ENCODE data around the gene BPIFA2. TPM values are rescaled to one million over a fixed set of nuclear protein-coding genes. Genes with fewer than 3 reads are reported as not detected.

BPIFA2 gene
- total RNA-seq, 1 experiment from 2014 or later: not detected

DNA sequence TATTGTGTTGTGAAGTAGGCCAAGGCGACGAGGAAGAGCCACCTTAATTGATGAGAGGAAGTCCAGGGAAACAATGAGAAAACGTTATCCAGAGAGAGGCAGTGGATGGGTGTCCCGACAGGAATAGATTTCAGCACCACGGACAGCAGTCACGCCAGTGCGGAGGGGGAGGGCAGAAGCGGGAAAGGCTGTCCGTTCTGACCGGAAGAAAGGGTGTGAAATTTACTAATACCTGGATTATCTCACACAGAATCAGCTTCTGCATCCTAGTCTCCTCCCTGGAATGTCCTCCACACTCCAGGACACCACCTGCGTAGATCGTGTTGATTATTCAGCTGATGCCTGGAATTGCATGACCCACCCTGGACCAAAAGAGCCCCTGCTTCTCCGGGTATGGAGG, 41.8 kb downstream of the BPIFA2 start:
- Histone ChIP-seq H3K27me3 (ENCODE audit: insufficient read depth, low read length) (peaks cover 64% of the 10 kb centered on the region), H3K4me1 (ENCODE audit: control insufficient read depth in 1 of 2, insufficient read depth in 2 of 2, low read length in 2 of 2) (no peaks in the 10 kb centered on the region), H3K4me3 (replicated peaks in 1 of 2; ENCODE audit: low read depth in 1 of 2, low read length in 2 of 2) (no peak overlapping the region), H3K4me2 (ENCODE audit: low read length) (peak overlapping the region; percentile 4; the same call in 1 of the 2 replicates), H3K9me2 (ENCODE audit: insufficient read depth) (no peaks in the 10 kb centered on the region), H3K27ac (ENCODE audit: low read depth, low read length) (no peak overlapping the region), H3K36me3 (ENCODE audit: control insufficient read depth in 1 of 2, insufficient read depth in 2 of 2, low read length in 2 of 2) (no peaks in the 10 kb centered on the region), H3K9me3 (ENCODE audit: control insufficient read depth in 1 of 2, insufficient read depth in 1 of 2, low read depth in 1 of 2, low read length in 2 of 2) (no peaks in the 10 kb centered on the region), H2AFZ (ENCODE audit: low read depth, low read length, poor library complexity, severe bottlenecking) (no peak overlapping the region), H3K79me2 (ENCODE audit: insufficient read depth, low read length) (no peaks in the 10 kb centered on the region), H3K9ac (ENCODE audit: low read length) (no peak overlapping the region), H4K20me1 (ENCODE audit: insufficient read depth) (no peaks in the 10 kb centered on the region)
- BruUV-seq (replicated peaks): no TSS peak
- ChIA-PET POLR2A (no interaction called here), RAD21 (ENCODE audit: low non-redundant PET in 1 of 2, low total read pairs in 2 of 2, uncharacterized antibody in 2 of 2, unreplicated experiment in 2 of 2) (no interaction called here), CTCF (interaction anchor here (1.7 kb wide), 1 partner anchor 114 kb away, joined by 6 read pairs; no protein-coding TSS in a partner anchor)
- ATAC-seq: peak; percentile 68
- intact Hi-C loops (cut with micrococcal nuclease): loop anchor here (5.0 kb wide), 1 partner anchor 307 kb away; no protein-coding TSS in a partner anchor
- DNase-seq (ENCODE audit: low read depth, low spot score): peak; percentile 18
- TF ChIP-seq, protein P1, sequence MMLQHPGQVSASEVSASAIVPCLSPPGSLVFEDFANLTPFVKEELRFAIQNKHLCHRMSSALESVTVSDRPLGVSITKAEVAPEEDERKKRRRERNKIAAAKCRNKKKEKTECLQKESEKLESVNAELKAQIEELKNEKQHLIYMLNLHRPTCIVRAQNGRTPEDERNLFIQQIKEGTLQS (IDR thresholded peaks at IDR 0.05): no peak
- TF ChIP-seq, protein P2, sequence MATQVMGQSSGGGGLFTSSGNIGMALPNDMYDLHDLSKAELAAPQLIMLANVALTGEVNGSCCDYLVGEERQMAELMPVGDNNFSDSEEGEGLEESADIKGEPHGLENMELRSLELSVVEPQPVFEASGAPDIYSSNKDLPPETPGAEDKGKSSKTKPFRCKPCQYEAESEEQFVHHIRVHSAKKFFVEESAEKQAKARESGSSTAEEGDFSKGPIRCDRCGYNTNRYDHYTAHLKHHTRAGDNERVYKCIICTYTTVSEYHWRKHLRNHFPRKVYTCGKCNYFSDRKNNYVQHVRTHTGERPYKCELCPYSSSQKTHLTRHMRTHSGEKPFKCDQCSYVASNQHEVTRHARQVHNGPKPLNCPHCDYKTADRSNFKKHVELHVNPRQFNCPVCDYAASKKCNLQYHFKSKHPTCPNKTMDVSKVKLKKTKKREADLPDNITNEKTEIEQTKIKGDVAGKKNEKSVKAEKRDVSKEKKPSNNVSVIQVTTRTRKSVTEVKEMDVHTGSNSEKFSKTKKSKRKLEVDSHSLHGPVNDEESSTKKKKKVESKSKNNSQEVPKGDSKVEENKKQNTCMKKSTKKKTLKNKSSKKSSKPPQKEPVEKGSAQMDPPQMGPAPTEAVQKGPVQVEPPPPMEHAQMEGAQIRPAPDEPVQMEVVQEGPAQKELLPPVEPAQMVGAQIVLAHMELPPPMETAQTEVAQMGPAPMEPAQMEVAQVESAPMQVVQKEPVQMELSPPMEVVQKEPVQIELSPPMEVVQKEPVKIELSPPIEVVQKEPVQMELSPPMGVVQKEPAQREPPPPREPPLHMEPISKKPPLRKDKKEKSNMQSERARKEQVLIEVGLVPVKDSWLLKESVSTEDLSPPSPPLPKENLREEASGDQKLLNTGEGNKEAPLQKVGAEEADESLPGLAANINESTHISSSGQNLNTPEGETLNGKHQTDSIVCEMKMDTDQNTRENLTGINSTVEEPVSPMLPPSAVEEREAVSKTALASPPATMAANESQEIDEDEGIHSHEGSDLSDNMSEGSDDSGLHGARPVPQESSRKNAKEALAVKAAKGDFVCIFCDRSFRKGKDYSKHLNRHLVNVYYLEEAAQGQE (IDR thresholded peaks at IDR 0.05; ENCODE audit: low read depth): peak; percentile 100; the same call in 1 of the 2 replicates

DNA sequence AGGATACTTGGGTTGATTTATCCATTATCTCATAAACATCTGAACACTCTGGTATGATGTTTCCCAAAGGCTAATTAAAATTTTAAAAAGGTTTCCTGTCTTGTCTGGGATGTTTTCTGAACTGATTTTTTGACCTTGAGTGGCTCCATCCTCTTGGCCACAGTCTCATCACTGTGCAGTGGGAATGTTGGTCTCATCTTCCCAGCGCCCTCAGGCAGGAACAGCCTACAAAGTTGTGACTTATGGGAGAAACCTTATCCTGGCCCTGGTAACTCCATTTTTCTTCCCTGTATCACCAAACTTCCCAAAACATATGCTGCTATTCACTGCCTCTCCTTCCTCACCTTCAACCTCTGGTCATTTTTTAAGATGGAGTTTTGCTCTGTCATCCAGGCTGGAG, 42.4 kb downstream of the BPIFA2 start:
- H3K9me3 ChIP-seq (ENCODE audit: control insufficient read depth in 1 of 2, insufficient read depth in 1 of 2, low read depth in 1 of 2, low read length in 2 of 2): no peaks in the 10 kb centered on the region
- intact Hi-C loops (cut with micrococcal nuclease): loop anchor here (5.0 kb wide), 1 partner anchor 308 kb away; no protein-coding TSS in a partner anchor
- no peaks in the 10 kb centered on the region for H3K36me3 ChIP-seq (ENCODE audit: control insufficient read depth in 1 of 2, insufficient read depth in 2 of 2, low read length in 2 of 2)
- ChIA-PET CTCF (interaction anchor here (1.7 kb wide), 1 partner anchor 114 kb away, joined by 6 read pairs; no protein-coding TSS in a partner anchor), POLR2A (no interaction called here), RAD21 (ENCODE audit: low non-redundant PET in 1 of 2, low total read pairs in 2 of 2, uncharacterized antibody in 2 of 2, unreplicated experiment in 2 of 2) (no interaction called here)
- H3K9me2 ChIP-seq (ENCODE audit: insufficient read depth): no peaks in the 10 kb centered on the region
- no peaks in the 10 kb centered on the region for H4K20me1 ChIP-seq (ENCODE audit: insufficient read depth)
- H3K4me3 ChIP-seq (replicated peaks in 1 of 2; ENCODE audit: low read depth in 1 of 2, low read length in 2 of 2): no peak overlapping the region
- no peak overlapping the region for H3K9ac ChIP-seq (ENCODE audit: low read length)
- peaks cover 64% of the 10 kb centered on the region for H3K27me3 ChIP-seq (ENCODE audit: insufficient read depth, low read length)
- H3K4me2 ChIP-seq (ENCODE audit: low read length): no peak overlapping the region
- H3K79me2 ChIP-seq (ENCODE audit: insufficient read depth, low read length): no peaks in the 10 kb centered on the region
- no peaks in the 10 kb centered on the region for H3K4me1 ChIP-seq (ENCODE audit: control insufficient read depth in 1 of 2, insufficient read depth in 2 of 2, low read length in 2 of 2)
- TF ChIP-seq EZH2phosphoT487 (IDR thresholded peaks at IDR 0.05; ENCODE audit: borderline replicate concordance) (no peak), EZH2 (IDR thresholded peaks at IDR 0.05) (no peak), EGR1 (IDR thresholded peaks at IDR 0.05; ENCODE audit: low read depth) (no peak), CEBPB (IDR thresholded peaks at IDR 0.05; ENCODE audit: low read depth) (no peak), CBX3 (IDR thresholded peaks at IDR 0.05; ENCODE audit: low read depth) (no peak), SIN3A (IDR thresholded peaks at IDR 0.05; ENCODE audit: low read depth) (no peak), YY1 (IDR thresholded peaks at IDR 0.05; ENCODE audit: extremely low read depth, insufficient replicate concordance, low read depth, low read length) (no peak)
- DNase-seq (ENCODE audit: low read depth, low spot score) (no peak), ATAC-seq (no peak)
- BruUV-seq (replicated peaks): no TSS peak
- no peak overlapping the region for H2AFZ ChIP-seq (ENCODE audit: low read depth, low read length, poor library complexity, severe bottlenecking)
- H3K27ac ChIP-seq (ENCODE audit: low read depth, low read length): no peak overlapping the region
